SKM-1 (cell line): ENCODE measurements around the gene GABBR2.

Source experiments
- DNase-seq: peaks from one replicate; lab custom pipeline; 2025; ENCODE audit not compliant: unreplicated experiment; lab: John Stamatoyannopoulos, UW

The GABBR2 gene

GRCh38 chr9:98570663-98571440 is 137.9 kb downstream of the GABBR2 start:
- no peak for DNase-seq

- no peak for DNase-seq
Measured at GRCh38 chr9:98570055-98570454, 138.7 kb downstream of the GABBR2 start.

GRCh38 chr9:98569491-98569890 is 139.2 kb downstream of the GABBR2 start:
- DNase-seq, result no peak

- no peak for DNase-seq
Measured at GRCh38 chr9:98568909-98569469, 139.7 kb downstream of the GABBR2 start.

GRCh38 chr9:98568234-98568908 is 140.4 kb downstream of the GABBR2 start:
- no peak for DNase-seq

DNA sequence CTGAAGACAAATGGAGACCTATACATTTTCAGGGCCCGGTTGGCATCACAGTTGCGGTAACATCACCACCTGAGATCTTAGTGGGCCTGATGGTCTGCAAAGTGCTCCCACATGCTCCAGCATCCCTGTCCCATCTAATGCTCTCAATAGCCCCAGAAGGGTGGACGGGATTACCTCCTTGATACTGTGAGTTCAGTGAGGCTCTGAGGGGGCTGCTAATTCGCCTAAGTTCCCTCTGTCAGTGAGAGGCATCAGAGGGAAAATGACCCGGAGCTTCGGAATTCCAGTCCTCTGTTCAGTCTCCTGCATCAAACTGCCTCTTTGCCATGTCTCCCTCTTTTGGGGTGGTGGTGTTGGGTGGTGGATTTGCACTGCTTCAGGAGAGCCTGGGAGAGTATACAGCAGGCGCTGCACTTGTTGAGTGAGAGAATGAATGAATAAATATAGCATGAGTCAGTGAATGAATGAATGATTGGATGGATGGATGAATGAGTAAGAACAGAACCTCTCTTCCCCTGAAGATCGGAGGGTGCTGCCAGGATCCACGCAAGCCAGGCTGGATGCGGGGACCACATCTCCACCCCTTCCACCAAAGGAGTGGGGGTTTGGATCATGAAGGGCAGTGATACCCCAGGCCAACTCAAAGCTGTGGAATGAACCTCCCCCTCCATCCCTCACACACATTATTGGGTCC is 141.0 kb downstream of the GABBR2 start:
- DNase-seq, result no peak

- no peak for DNase-seq
Measured at GRCh38 chr9:98565152-98566135, 143.3 kb downstream of the GABBR2 start.

DNA sequence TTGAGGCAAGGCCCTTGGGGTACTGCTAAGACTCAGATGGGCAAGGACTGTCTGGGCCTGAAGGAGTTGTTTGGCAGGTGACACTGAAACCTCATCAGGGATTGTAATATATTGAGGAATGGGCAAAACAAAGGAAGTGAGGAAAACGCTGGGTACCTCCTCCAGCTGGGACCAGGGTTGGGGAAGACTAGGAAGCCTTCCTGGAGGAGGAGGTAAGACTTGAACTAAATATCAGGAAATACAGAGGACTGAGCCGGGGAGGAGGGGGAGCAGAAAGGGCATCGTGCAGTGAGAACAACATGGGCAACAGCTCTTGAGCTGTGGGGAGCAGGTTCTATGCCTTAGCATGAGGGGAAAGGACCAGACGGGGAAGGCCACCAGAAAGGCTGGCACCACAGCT is 144.0 kb downstream of the GABBR2 start:
- DNase-seq, result no peak

GRCh38 chr9:98563988-98564387 is 144.7 kb downstream of the GABBR2 start:
- no peak for DNase-seq

GRCh38 chr9:98563212-98563907 is 145.4 kb downstream of the GABBR2 start:
- no peak for DNase-seq

DNA sequence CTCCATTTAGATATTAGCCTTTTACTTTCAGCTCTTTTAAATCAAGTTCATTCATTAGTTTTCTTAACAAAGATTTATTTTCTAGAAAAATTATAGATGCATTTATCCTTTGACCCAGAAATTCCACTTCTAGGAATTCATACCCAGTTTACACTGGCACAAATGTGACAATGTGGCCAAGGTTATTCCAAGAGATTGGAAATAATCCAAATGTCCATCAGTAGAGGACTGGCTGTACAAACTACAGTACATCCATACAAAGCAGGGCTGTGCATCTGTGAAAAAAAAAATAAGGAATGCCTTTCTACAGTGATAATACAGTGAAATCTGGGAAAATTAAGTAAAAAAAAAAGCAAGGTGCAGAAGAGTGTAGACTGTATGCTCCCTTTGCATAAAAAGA is 149.2 kb downstream of the GABBR2 start:
- no peak for DNase-seq

GRCh38 chr9:98558575-98558974 is 150.2 kb downstream of the GABBR2 start:
- DNase-seq, result no peak

- no peak for DNase-seq
Measured at GRCh38 chr9:98556511-98556910, 152.2 kb downstream of the GABBR2 start.

- no peak for DNase-seq
Measured at GRCh38 chr9:98555651-98556465, 152.9 kb downstream of the GABBR2 start.

GRCh38 chr9:98554752-98555151 is 154.0 kb downstream of the GABBR2 start:
- no peak for DNase-seq

DNA sequence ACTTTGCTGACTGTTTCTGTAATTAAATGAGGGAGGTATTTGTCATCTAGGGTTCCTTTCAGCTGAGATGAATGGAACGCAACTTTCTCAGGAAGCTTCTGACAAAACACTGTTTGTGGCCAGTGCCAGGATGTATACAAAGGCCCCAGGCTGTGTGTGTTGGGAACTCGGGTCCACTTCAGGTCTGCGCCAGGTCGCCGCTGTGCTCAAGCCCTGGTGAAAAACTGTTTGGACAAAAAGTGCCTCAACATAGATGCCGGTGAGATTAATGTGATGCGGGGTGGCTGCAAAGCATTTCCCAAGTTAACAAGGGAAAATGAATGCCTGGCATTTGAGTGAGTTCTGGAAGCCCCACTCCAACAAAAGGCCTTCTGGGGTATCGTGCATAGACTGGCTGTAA is 156.4 kb downstream of the GABBR2 start:
- no peak for DNase-seq

- no peak for DNase-seq
Measured at GRCh38 chr9:98551511-98552286, 157.0 kb downstream of the GABBR2 start.

DNA sequence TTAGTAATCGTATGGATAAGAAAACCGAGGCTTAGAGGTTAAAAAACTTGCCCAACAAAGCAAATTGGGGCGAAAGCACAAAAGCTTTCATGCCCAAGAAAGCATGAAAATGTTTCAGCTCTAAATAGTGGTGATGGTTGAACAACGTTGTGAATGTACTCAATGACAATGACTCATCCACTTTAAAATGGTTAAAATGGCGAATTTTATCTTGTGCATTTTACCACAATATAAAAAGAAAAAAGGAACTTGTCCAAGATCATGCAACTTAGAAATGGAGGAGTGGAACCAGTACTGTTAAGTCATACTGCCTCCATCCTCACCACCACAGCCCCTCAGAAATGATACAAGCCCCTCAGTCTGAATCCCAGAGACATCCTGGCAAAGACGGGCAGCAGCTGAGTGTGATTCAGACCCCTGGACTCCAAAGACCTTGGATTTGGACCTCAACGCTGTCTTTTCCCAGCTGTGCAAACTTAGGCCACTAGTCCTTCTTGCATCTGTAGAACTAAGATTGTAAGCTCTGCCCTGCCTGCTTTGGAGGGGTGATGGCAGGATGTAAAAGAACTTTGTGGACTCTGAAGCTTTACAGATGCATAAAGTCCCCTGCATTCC is 158.4 kb downstream of the GABBR2 start:
- no peak for DNase-seq
